Fibroblast of villous mesenchyme (primary cell): ENCODE results near the gene SUCNR1. TPM values are rescaled to one million over a fixed set of nuclear protein-coding genes. Genes with fewer than 3 reads are reported as not detected.

Experiments used
- DNase-seq: peaks from one replicate; pipeline ENCODE4 v3.0.0-alpha.2; 2010; ENCODE audit warnings: low read depth
- H3K4me3 ChIP-seq: 2 replicates; pipeline ENCODE4 v1.5.1; 2011; ENCODE audit warnings: low read depth, mild to moderate bottlenecking, low read length
- CTCF ChIP-seq: IDR thresholded peaks from 2 replicates; pipeline ENCODE4 v1.5.1; 2012; ENCODE audit warnings: low read depth, mild to moderate bottlenecking, low read length; ENCODE audit not compliant: insufficient read depth
- total RNA-seq: library from RNA; depleted of rRNA; stranded (reverse); fragments of >200 nt; gene quantifications from 2 replicates; pipeline ENCODE4 v1.2.3, GENCODE V29; 2012

Gene SUCNR1
- total RNA-seq, 1 donor: 0.43 TPM

DNA sequence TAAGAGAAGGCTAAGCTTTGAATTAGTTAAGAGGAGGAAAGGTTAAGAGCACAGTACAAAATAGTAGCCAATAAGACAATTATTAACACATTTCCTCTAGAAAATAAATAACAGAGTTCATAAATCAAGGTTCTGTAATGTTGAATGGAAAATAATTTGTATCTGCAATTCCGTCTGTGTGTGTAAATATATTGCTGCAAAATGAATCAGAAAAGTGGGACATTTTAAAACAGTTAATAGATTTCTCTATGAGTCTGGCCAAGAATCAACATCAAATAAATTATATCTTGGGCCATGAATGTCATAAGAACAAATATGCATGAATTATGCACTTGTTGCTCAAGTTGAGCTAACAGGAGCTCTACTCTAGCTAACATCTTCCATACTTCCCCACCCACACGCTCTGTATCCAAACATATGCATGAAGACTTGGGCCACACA lies 14.2 kb upstream of the SUCNR1 start:
- no peak overlapping the region for H3K4me3 ChIP-seq
- no peak for DNase-seq
- no peak for TF ChIP-seq CTCF

GRCh38 chr3:151859905-151860304 lies 13.5 kb upstream of the SUCNR1 start:
- H3K4me3 ChIP-seq: no peak overlapping the region
- DNase-seq: no peak
- TF ChIP-seq CTCF: no peak

GRCh38 chr3:151863611-151864010 lies 9.8 kb upstream of the SUCNR1 start:
- TF ChIP-seq CTCF: no peak
- no peak overlapping the region for H3K4me3 ChIP-seq
- no peak for DNase-seq

DNA sequence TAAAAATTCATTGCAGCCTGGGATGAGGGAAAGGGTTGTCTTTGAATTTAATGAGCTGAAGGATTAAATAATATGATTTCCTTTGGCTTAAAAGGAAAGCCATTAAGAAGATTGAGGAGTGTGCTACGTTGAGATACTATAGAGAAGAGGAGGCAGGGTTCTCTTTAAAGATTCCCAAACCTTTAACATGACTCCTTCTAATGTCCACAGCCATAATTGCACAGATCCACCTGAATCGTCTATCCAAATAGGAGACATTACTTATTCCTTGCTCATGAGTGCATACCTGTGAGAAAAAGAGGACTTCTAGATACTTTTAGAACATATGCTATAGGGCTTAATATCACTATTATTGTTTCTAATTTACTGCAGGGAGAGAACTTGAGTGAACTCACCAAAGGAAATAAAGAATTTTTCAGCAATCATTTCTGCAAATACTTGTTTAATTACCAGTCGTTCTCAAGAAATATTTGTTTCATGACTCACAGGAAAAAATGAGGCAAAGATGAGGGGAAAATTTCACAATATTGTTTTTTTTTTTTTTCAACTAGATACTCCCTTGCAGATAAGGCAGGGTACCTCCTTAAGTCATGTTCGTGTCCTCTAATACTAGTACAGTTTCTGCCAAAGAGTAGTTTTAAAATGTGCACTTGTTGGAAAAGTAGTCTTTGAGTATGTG lies 8.9 kb upstream of the SUCNR1 start:
- no peak for TF ChIP-seq CTCF
- no peak overlapping the region for H3K4me3 ChIP-seq
- DNase-seq: peak; percentile 90

DNA sequence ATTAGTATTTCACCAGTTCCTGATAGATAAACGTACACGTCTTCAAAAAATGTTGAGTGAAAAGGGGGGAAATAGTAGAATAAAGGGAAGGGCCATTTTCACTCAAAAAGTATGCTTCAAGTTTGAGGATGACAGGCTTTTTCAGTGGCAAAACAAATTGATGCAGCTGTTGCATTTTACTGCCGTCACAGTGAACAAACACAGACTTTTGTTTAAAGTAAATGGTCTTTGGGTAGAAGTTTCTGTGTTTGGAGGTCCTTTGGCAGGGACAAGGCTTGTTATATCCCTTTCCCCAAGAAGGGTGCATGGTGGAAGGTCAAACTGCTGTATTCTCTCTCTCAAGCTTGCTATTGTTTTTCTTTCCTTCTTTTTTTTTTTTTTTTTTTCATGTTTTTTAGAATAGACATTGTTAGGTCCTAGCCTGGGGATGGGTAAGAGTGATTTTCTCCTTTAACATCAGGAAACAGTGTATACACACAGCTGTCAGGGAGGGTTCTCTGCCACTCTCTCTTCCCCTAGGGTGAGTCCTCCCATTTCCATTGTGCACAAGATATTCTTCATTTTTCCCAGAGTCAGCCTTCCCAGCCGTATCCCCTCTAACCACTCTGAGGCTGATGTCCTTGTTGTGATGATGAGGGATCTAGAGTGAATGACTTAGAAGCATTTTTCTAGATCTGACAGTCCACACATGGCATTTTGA lies 6.6 kb upstream of the SUCNR1 start:
- no peak for TF ChIP-seq CTCF
- H3K4me3 ChIP-seq: no peak overlapping the region
- peak; percentile 34 for DNase-seq

DNA sequence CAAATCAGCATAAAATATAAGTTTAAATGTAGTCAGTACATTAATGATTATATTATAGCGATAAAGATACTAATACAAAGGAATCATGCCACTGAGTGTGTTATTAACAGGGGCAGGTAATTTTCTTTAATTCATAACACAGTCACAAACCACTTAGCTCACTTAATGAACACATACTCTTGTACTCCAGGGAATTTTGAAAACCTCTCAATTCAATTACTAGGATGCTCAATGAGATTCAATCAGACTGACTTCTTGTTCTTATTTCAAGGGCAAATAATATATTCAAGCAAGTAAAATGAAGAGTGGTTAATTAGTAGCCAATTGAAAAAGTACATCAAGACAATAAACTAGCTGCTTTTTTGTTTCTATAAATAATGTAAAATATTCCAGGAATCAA lies 5.8 kb upstream of the SUCNR1 start:
- no peak overlapping the region for H3K4me3 ChIP-seq
- no peak for TF ChIP-seq CTCF
- DNase-seq: no peak

DNA sequence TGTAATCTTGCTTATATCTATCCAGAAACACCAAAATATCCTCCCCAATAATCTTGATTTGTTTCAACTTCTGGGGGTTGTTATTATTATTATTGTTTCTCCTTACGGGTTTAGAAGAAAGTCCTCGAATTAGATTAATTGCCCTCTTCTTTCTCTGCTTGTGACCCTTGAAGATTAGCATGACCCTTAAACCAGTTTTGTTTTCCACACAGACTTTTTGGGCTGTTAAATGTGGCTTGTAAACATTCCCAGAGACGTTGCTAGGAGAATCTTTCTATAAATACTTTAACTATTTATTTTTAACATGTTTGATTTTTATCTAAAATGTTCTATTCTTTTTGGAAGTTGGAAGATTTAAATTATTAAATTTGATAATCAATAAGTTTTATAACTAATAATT lies 4.3 kb upstream of the SUCNR1 start:
- H3K4me3 ChIP-seq: no peak overlapping the region
- TF ChIP-seq CTCF: no peak
- peak; percentile 80 for DNase-seq
